Stimulated activated memory B cell treated with anti-CD40 and anti-IgM and Interleukin-4, amounts not matched to agents 10 μg/mL and 1 μg/mL and 100 μg/mL, for 72 hours (primary cell): Measurements from ENCODE around the gene GCFC2.
"Not testable (repeated sequence)": the region's sequence is repeated elsewhere in the genome, so short reads cannot be mapped to it uniquely, and the experiment has no call there.

Source experiments
- ATAC-seq: fragments of 150-1000 bp; cut with Tn5 transposase; 2 replicates; pipeline ENCODE4 v1.10.0; 2021
- H3K27ac Mint-ChIP-seq: one replicate; pipeline ENCODE4 v1.8.0; 2022; ENCODE audit warnings: mild to moderate bottlenecking, mixed read lengths
- H3K27me3 Mint-ChIP-seq: one replicate; pipeline ENCODE4 v1.8.0; 2022; ENCODE audit warnings: mixed read lengths
- H3K36me3 Mint-ChIP-seq: one replicate; pipeline ENCODE4 v1.8.0; 2022; ENCODE audit warnings: mixed read lengths
- H3K4me1 Mint-ChIP-seq: one replicate; pipeline ENCODE4 v1.8.0; 2022; ENCODE audit warnings: mixed read lengths
- H3K4me3 Mint-ChIP-seq: one replicate; pipeline ENCODE4 v1.8.0; 2022; ENCODE audit warnings: mild to moderate bottlenecking, moderate library complexity, mixed read lengths
- H3K9me3 Mint-ChIP-seq: one replicate; pipeline ENCODE4 v1.8.0; 2022; ENCODE audit warnings: mixed read lengths

The GCFC2 gene

GRCh38 chr2:75710577-75711253 lies at the start of gene GCFC2:
Gene GCFC2, minus strand, starts transcription at chr2:75710915. Its CDS starts 60 bp downstream, at chr2:75710855.
- Mint-ChIP-seq H3K9me3 (no peaks in the 10 kb centered on the region), H3K36me3 (peaks cover 6% of the 10 kb centered on the region), H3K27ac (peak within 1 kb of the TSS; percentile 97), H3K4me3 (peak within 1 kb of the TSS; percentile 93), H3K4me1 (peaks cover 7% of the 10 kb centered on the region), H3K27me3 (no peaks in the 10 kb centered on the region)
- peak; percentile 97 for ATAC-seq

DNA sequence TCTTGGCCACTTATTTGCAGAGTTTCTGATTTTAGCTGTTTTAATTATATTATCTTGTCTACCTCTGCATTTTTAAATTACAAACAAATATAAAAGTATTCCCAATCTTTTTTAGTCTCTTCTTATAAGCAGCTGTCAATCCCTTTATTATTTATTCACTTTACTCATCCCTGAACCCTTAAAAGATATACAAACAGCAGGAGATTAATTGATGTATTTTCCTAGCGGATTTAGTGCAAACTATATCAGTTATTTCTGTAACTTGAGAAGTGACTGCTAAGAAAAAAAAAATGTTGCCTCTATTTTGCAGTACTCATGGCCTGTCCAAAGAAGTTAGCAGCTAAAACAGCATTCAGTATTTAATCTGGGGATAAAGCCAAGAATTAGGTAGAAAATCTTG lies 42.1 kb upstream of the GCFC2 start:
- no peak for ATAC-seq
- Mint-ChIP-seq H3K9me3 (no peaks in the 10 kb centered on the region), H3K27ac (no peak overlapping the region), H3K4me3 (no peak overlapping the region), H3K27me3 (peaks cover 16% of the 10 kb centered on the region), H3K4me1 (no peaks in the 10 kb centered on the region), H3K36me3 (no peaks in the 10 kb centered on the region)

- Mint-ChIP-seq H3K27me3 (peaks cover 14% of the 10 kb centered on the region), H3K9me3 (no peaks in the 10 kb centered on the region), H3K4me1 (no peaks in the 10 kb centered on the region), H3K4me3 (no peak overlapping the region), H3K36me3 (no peaks in the 10 kb centered on the region), H3K27ac (no peak overlapping the region)
- ATAC-seq = no peak
Measured at GRCh38 chr2:75751824-75752468, 41.2 kb upstream of the GCFC2 start.

DNA sequence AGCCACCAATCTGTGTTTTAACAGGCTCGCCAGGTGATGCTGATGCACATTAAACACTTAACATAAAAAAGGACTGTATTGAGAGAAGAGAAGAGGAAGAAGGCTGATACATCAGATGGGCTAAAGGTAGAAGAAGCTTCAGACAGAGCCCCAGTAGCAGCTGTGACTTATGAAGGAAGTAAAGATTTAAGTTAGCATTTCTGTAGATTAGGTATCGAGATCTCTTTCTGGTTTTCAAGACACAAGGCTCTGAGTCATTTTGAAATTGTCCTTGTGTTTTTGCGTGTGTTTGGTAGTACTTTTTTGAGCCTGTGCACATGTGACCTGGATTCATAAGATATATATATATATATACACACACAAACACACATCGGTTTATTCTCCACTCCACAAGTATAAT lies 40.6 kb upstream of the GCFC2 start:
- H3K4me3 Mint-ChIP-seq = no peak overlapping the region
- no peak overlapping the region for H3K27ac Mint-ChIP-seq
- no peak for ATAC-seq
- no peaks in the 10 kb centered on the region for H3K9me3 Mint-ChIP-seq
- peaks cover 14% of the 10 kb centered on the region for H3K27me3 Mint-ChIP-seq
- no peaks in the 10 kb centered on the region for H3K4me1 Mint-ChIP-seq
- no peaks in the 10 kb centered on the region for H3K36me3 Mint-ChIP-seq

DNA sequence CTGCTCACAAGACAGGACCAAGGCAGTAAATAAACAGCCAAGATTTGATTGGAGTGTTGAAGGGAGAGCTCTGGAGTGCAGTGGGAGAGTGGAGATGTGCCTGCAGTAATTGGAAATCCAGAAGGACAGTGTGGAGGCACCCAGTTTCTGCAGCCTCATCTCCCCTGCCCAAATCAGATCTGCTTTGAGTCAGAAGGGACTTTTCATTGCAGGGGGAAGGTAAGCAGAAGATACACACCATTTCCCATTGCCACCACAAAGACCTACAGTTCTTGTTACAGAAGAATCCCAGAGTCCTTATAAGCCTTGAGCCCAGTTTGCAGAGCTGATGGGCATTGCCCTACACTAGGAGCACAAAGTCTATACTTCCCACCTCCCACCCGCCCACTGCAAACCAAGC lies 27.2 kb upstream of the GCFC2 start:
- peaks cover 2% of the 10 kb centered on the region for H3K9me3 Mint-ChIP-seq
- H3K4me3 Mint-ChIP-seq = no peak overlapping the region
- ATAC-seq = no peak
- peaks cover 39% of the 10 kb centered on the region for H3K27me3 Mint-ChIP-seq
- no peaks in the 10 kb centered on the region for H3K4me1 Mint-ChIP-seq
- H3K27ac Mint-ChIP-seq = no peak overlapping the region
- no peaks in the 10 kb centered on the region for H3K36me3 Mint-ChIP-seq

DNA sequence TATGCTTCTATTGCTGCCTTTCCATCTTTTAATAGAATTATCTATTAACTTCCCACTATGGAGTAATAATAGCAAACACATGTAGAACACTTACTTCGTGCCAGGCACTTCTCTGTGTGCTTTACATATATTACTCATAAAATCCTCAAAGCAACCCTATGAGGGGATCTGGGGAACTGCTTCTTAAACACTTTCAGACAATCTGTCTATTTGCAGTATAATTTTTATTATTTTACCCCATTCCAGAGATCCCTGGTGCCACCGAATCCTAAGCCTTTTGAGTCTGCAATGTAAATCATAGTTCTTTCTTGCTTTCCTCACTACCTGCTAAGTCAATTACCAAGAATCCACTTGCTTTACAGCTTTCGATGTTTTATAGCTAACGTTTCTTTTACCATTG lies 25.6 kb upstream of the GCFC2 start:
- Mint-ChIP-seq H3K9me3 (no peaks in the 10 kb centered on the region), H3K4me1 (no peaks in the 10 kb centered on the region), H3K27ac (no peak overlapping the region), H3K4me3 (no peak overlapping the region), H3K27me3 (peaks cover 37% of the 10 kb centered on the region), H3K36me3 (no peaks in the 10 kb centered on the region)
- ATAC-seq = no peak

DNA sequence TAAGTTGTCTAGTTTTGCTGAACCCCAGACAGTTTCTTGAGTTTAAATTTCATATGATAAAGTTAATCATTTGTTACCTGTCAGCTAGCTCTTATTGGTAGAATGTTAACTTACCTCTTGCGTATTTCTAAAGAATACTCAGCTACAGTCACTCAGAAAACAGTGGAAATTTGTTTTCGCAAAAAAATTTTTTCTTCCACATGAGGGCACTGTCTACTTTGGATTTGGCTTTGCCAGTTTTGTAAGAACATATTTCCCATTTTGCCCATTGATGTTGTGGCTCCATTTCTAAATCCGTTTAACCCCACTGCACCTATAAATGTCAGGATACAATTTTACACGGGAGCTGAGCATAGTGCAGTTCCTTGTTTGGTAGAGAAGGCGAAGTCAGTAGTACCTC lies 19.1 kb upstream of the GCFC2 start:
- no peak for ATAC-seq
- no peaks in the 10 kb centered on the region for H3K36me3 Mint-ChIP-seq
- no peaks in the 10 kb centered on the region for H3K4me1 Mint-ChIP-seq
- peaks cover 21% of the 10 kb centered on the region for H3K27me3 Mint-ChIP-seq
- no peak overlapping the region for H3K27ac Mint-ChIP-seq
- H3K9me3 Mint-ChIP-seq = no peaks in the 10 kb centered on the region
- H3K4me3 Mint-ChIP-seq = no peak overlapping the region

- H3K4me3 Mint-ChIP-seq = no peak overlapping the region
- no peaks in the 10 kb centered on the region for H3K36me3 Mint-ChIP-seq
- no peak for ATAC-seq
- H3K27me3 Mint-ChIP-seq = peaks cover 31% of the 10 kb centered on the region
- H3K4me1 Mint-ChIP-seq = no peaks in the 10 kb centered on the region
- no peak overlapping the region for H3K27ac Mint-ChIP-seq
- no peaks in the 10 kb centered on the region for H3K9me3 Mint-ChIP-seq
Measured at GRCh38 chr2:75728614-75729419, 18.1 kb upstream of the GCFC2 start.

GRCh38 chr2:75722687-75723086 lies 12.0 kb upstream of the GCFC2 start:
- ATAC-seq = no peak
- Mint-ChIP-seq H3K4me1 (no peaks in the 10 kb centered on the region), H3K36me3 (no peaks in the 10 kb centered on the region), H3K4me3 (no peak overlapping the region), H3K9me3 (no peaks in the 10 kb centered on the region), H3K27me3 (peaks cover 37% of the 10 kb centered on the region), H3K27ac (no peak overlapping the region)

DNA sequence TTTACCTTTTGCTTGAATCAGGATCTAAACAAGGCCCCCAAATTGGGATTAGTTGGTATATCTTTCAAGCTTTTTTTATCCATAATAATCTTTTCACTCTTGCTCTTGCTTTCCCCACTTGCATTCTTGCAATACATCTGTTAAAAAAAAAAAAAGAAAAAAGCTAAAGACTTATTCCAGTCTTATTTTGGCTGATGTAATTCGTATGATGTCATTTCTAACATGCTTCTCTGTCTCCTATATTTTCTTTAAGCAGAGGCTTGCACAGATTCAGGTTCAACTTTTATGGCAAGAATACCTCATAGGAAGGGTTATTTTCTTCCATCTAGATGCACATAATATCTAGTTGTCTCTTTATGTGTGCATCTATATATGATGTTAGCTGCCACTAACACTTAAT lies 9.8 kb upstream of the GCFC2 start:
- no peaks in the 10 kb centered on the region for H3K36me3 Mint-ChIP-seq
- ATAC-seq = no peak
- H3K27ac Mint-ChIP-seq = no peak overlapping the region
- no peaks in the 10 kb centered on the region for H3K9me3 Mint-ChIP-seq
- H3K27me3 Mint-ChIP-seq = peaks cover 29% of the 10 kb centered on the region
- no peak overlapping the region for H3K4me3 Mint-ChIP-seq
- no peaks in the 10 kb centered on the region for H3K4me1 Mint-ChIP-seq

- Mint-ChIP-seq H3K27ac (no peak overlapping the region), H3K27me3 (peaks cover 20% of the 10 kb centered on the region), H3K9me3 (no peaks in the 10 kb centered on the region), H3K4me1 (no peaks in the 10 kb centered on the region), H3K4me3 (no peak overlapping the region), H3K36me3 (no peaks in the 10 kb centered on the region)
- no peak for ATAC-seq
Measured at GRCh38 chr2:75719616-75720015, 8.9 kb upstream of the GCFC2 start.

DNA sequence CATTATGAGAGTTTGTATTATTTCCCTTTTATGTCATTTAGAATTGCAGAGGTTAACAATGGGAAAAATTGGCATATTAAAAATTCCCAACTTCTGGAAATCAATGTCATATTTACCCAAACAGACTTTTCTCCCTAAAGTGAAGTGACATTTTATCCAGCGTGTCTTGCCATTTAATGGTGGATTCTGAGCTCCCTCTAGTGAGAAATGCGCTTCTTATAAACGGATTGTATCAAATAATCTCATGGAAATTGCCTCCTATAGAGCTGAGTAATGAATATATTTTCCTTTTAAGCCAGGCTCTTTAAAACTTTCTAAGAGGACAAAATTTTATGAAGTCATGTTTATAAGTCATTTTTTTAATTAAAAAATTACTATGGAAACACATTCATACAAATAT lies 5.7 kb upstream of the GCFC2 start:
- no peaks in the 10 kb centered on the region for H3K9me3 Mint-ChIP-seq
- H3K4me1 Mint-ChIP-seq = no peaks in the 10 kb centered on the region
- ATAC-seq = no peak
- no peak overlapping the region for H3K27ac Mint-ChIP-seq
- no peak overlapping the region for H3K4me3 Mint-ChIP-seq
- H3K27me3 Mint-ChIP-seq = no peaks in the 10 kb centered on the region
- H3K36me3 Mint-ChIP-seq = no peaks in the 10 kb centered on the region

GRCh38 chr2:75711590-75711989 lies 875 bp upstream of the GCFC2 start:
- H3K4me3 Mint-ChIP-seq = peak overlapping the region; percentile 93
- not testable (repeated sequence) for H3K27me3 Mint-ChIP-seq, H3K36me3 Mint-ChIP-seq, H3K27ac Mint-ChIP-seq, H3K9me3 Mint-ChIP-seq, ATAC-seq, H3K4me1 Mint-ChIP-seq

- Mint-ChIP-seq H3K27ac (peak overlapping the region; percentile 97), H3K4me3 (peak overlapping the region; percentile 93), H3K27me3 (no peaks in the 10 kb centered on the region), H3K9me3 (no peaks in the 10 kb centered on the region), H3K36me3 (peaks cover 7% of the 10 kb centered on the region), H3K4me1 (peaks cover 7% of the 10 kb centered on the region)
- ATAC-seq = no peak
Measured at GRCh38 chr2:75710220-75710576, 517 bp downstream of the GCFC2 start.

- Mint-ChIP-seq H3K4me1 (peaks cover 10% of the 10 kb centered on the region), H3K27ac (peak overlapping the region; percentile 97), H3K9me3 (no peaks in the 10 kb centered on the region), H3K36me3 (peaks cover 16% of the 10 kb centered on the region), H3K27me3 (no peaks in the 10 kb centered on the region), H3K4me3 (peak overlapping the region; percentile 66)
- no peak for ATAC-seq
Measured at GRCh38 chr2:75709297-75709696, 1.4 kb downstream of the GCFC2 start.

DNA sequence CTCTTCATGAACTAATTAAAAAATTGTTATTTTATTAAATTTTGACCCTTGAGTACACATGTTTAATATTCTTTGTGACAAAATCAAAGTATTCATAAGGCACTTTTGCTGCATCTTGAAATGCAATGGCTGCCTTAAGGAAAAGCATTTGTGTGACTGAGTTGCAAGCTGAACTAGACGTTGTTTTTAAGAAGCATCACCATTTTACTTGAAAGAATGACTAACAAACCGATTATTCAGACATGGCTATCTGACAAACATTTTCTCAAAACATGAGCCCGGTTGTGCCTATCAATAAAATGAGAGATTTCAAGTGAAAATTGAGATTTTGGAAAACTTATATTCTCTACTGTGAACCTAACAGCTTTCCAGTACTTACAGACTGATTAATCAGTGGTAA lies 2.8 kb downstream of the GCFC2 start:
- Mint-ChIP-seq H3K4me1 (peaks cover 12% of the 10 kb centered on the region), H3K4me3 (no peak overlapping the region), H3K36me3 (peaks cover 30% of the 10 kb centered on the region), H3K27ac (no peak overlapping the region), H3K9me3 (no peaks in the 10 kb centered on the region), H3K27me3 (no peaks in the 10 kb centered on the region)
- ATAC-seq = no peak
